Measurements from ENCODE around the gene RFPL4AL1.
"Not testable (repeated sequence)": the region's sequence is repeated elsewhere in the genome, so short reads cannot be mapped to it uniquely, and the experiment has no call there.

DNA sequence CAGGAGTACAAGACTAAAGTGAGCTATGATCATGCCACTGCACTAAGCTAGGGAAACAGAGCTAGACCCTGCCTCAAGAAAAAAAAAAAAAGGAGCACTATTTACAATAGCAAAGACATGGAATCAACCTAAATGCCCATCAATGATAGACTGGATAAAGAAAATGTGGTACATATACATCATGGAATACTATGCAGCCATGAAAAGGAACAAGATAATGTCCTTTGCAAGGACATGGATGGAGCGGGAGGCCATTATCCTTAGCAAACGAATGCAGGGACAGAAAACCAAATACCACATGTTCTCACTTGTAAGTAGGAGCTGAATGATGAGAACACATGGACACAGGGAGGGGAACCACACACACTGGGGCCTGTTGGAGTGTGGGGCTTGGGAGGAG, 38.5 kb upstream of the RFPL4AL1 start:
- not testable (repeated sequence) for TF ChIP-seq ZNF10, YY1 (tag by site-specific recombination; IDR thresholded peaks at IDR 0.05)

All from HEK293 (cell line).